T-cell (primary cell): ENCODE results near the gene WNK1. TPM values are rescaled to one million over a fixed set of nuclear protein-coding genes. Genes with fewer than 3 reads are reported as not detected.
A peak's percentile ranks its signal among the peaks of the same experiment; 100 is the strongest.

Experiments used
- ATAC-seq, 4 experiments: fragments of 200-7000 bp in 3 of 4; fragments of 150-1000 bp in 1 of 4; cut with Tn5 transposase; replicated peaks in 1 of 4; 1 replicate in 3 of 4; 2 replicates in 1 of 4; pipeline ENCODE4 v1.10.0; 2021; ENCODE audit warnings: moderate library complexity in 3 of 4, mild to moderate bottlenecking in 2 of 4, moderate number of reproducible peaks in 1 of 4
- CTCF ChIA-PET, 2 donors: fragments of 300-600 bp; sonication (Branson Sonifier 250); formaldehyde crosslinking; loops; one replicate each; lab custom pipeline; 2022; ENCODE audit warnings: antibody characterized with exemption in 2 of 2; lab: Charles Lee
- POLR2A ChIA-PET, 2 donors: fragments of 300-600 bp; sonication (Branson Sonifier 250); formaldehyde crosslinking; loops; one replicate each; lab custom pipeline; 2022; ENCODE audit warnings: antibody characterized with exemption in 2 of 2; lab: Charles Lee
- DNase-seq, 35 experiments: peaks; one replicate each; pipeline versions ENCODE4 v3.0.0 to v3.0.0-alpha.2; 2013 to 2023
- H3K27ac ChIP-seq: one replicate; pipeline ENCODE4 v1.5.1; 2013; ENCODE audit warnings: low read length
- H3K27me3 ChIP-seq, 2 experiments: replicated peaks in 1 of 2; 1 replicate in 1 of 2; 2 replicates in 1 of 2; pipeline versions ENCODE4 v1.6.1 to v1.7.0; 2013; ENCODE audit warnings: low read length in 1 of 2, mixed read lengths in 1 of 2; ENCODE audit not compliant: control insufficient read depth in 2 of 2, insufficient read depth in 2 of 2; ENCODE audit errors: extremely low read depth in 1 of 2
- H3K36me3 ChIP-seq, 2 donors: 1 replicate in 1 of 2; 2 replicates in 1 of 2; pipeline versions ENCODE4 v1.6.1 to v1.7.0; 2013; ENCODE audit warnings: low read length in 1 of 2; ENCODE audit not compliant: control insufficient read depth in 2 of 2, insufficient read depth in 1 of 2; ENCODE audit errors: extremely low read depth in 1 of 2
- H3K4me1 ChIP-seq, 2 experiments: 1 replicate in 1 of 2; 2 replicates in 1 of 2; pipeline versions ENCODE4 v1.6.1 to v1.7.0; 2013; ENCODE audit warnings: low read length in 2 of 2, mixed read lengths in 1 of 2; ENCODE audit not compliant: insufficient read depth in 2 of 2, control insufficient read depth in 1 of 2; ENCODE audit errors: extremely low read depth in 1 of 2
- H3K4me3 ChIP-seq, 2 donors: 1 replicate in 1 of 2; 2 replicates in 1 of 2; pipeline versions ENCODE4 v1.5.1 to v1.7.0; 2013; ENCODE audit warnings: mild to moderate bottlenecking in 2 of 2, low read length in 1 of 2, moderate library complexity in 1 of 2; ENCODE audit not compliant: control insufficient read depth in 1 of 2; ENCODE audit errors: extremely low read depth in 1 of 2
- H3K9me3 ChIP-seq: 2 replicates; pipeline ENCODE4 v1.7.0; 2013
- H3K27ac Mint-ChIP-seq, 2 donors: one replicate each; pipeline ENCODE4 v1.8.0; 2020 to 2021; ENCODE audit warnings: mild to moderate bottlenecking in 2 of 2, mixed read lengths in 2 of 2
- H3K27me3 Mint-ChIP-seq, 2 donors: one replicate each; pipeline ENCODE4 v1.8.0; 2021 to 2022; ENCODE audit warnings: mixed read lengths in 2 of 2
- H3K36me3 Mint-ChIP-seq: one replicate; pipeline ENCODE4 v1.8.0; 2021; ENCODE audit warnings: mixed read lengths
- H3K4me1 Mint-ChIP-seq, 3 donors: one replicate each; pipeline ENCODE4 v1.8.0; 2020 to 2022; ENCODE audit warnings: mixed read lengths in 3 of 3, mild to moderate bottlenecking in 1 of 3
- H3K4me3 Mint-ChIP-seq, 3 donors: one replicate each; pipeline ENCODE4 v1.8.0; 2020 to 2022; ENCODE audit warnings: mild to moderate bottlenecking in 3 of 3, mixed read lengths in 3 of 3, moderate library complexity in 3 of 3
- H3K9me3 Mint-ChIP-seq, 3 donors: one replicate each; pipeline ENCODE4 v1.8.0; 2020 to 2022; ENCODE audit warnings: mixed read lengths in 3 of 3
- WGBS: methylation state at CpG from one replicate; pipeline ENCODE4 v1.1.5; 2013; ENCODE audit warnings: missing lambda C conversion rate; ENCODE audit not compliant: insufficient coverage; 5-methylcytosine and 5-hydroxymethylcytosine counted together
- total RNA-seq, 35 experiments: library from RNA in 6 of 35; stranded (reverse) in 6 of 35; fragments of 120-200 nt in 1 of 35; gene quantifications; one replicate each; pipeline versions ENCODE4 v1.2.1 to v1.2.4 and lab custom pipeline; 2013 to 2026

WNK1 gene
- total RNA-seq, 5 donors from 2014 or later (not counting 1 experiment from before 2014, with no cell fraction given) = 168 to 287 (median 179) TPM

DNA sequence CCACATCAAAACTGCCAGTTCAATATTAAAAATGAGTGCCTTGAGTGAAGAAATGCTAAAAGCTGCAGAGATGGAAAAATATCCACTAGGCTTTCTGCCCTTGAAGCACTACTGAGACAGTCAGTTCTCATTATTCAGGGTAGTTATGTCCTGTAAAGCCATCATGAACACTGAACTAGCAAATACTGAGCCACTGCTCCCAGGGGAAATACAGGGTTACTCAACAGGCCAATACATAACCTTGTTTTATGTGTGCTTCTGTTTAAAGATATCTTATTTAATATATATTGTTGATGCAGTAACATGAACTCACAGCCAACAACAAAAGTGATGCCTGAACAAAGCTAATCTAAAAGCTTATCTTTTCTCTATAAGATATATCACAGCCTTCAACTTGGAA is 193.8 kb downstream of the WNK1 start:
- H3K27me3 Mint-ChIP-seq = no peaks in the 10 kb centered on the region
- CTCF ChIA-PET = interaction anchor here in 1 of 2 donors (0.6 kb wide), 1 partner anchor 372 kb away, joined by 3 read pairs; no protein-coding TSS in a partner anchor
- Histone ChIP-seq H3K27me3 (no peaks in the 10 kb centered on the region), H3K27ac (no peak overlapping the region), H3K4me1 (peaks cover 2 to 27% of the 10 kb centered on the region in 2 experiments), H3K36me3 (peaks cover 0 to 4% of the 10 kb centered on the region in 2 donors), H3K9me3 (no peaks in the 10 kb centered on the region), H3K4me3 (no peak overlapping the region)
- H3K4me1 Mint-ChIP-seq = peaks cover 38 to 49% (median 45%) of the 10 kb centered on the region in 3 donors
- no peak for DNase-seq
- no peaks in the 10 kb centered on the region for H3K9me3 Mint-ChIP-seq
- POLR2A ChIA-PET = interaction anchor here in 1 of 2 donors (0.5 kb wide), 1 partner anchor 135 kb away, joined by 3 read pairs; no protein-coding TSS in a partner anchor
- peaks cover 14% of the 10 kb centered on the region for H3K36me3 Mint-ChIP-seq
- H3K4me3 Mint-ChIP-seq = peak overlapping the region in 1 of 3 donors; percentile 2
- H3K27ac Mint-ChIP-seq = no peak overlapping the region
- no peak for ATAC-seq

DNA sequence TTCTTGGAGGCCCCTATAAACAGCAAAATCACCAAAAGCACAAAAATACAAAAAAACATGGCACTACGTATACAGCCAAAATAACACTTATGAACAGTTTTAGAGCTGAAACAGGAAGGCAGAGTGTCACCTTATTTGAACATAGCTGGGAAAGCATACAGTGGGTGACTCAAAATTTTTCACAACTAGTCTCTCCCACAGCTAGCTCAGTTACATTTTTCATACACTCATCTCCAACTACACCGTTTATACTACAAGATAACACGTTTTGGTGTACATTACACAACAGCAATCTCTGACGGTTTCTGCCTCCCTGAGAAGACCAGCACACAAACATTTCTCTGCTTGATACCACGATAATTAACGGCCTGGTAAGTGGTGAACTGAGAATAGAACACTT is 194.3 kb downstream of the WNK1 start:
- Mint-ChIP-seq H3K9me3 (no peaks in the 10 kb centered on the region), H3K27ac (peak overlapping the region in 1 of 2 donors; percentile 42), H3K4me3 (peak overlapping the region in 1 of 3 donors; percentile 2), H3K4me1 (peaks cover 38 to 49% (median 45%) of the 10 kb centered on the region in 3 donors), H3K27me3 (no peaks in the 10 kb centered on the region), H3K36me3 (peaks cover 14% of the 10 kb centered on the region)
- no CpG with 5 or more reads among the region's 6 CpGs for WGBS
- CTCF ChIA-PET = interaction anchor here in 1 of 2 donors (0.6 kb wide), 2 partner anchors 209 to 372 kb away, joined by 3 read pairs; no protein-coding TSS in a partner anchor
- Histone ChIP-seq H3K4me3 (no peak overlapping the region), H3K9me3 (no peaks in the 10 kb centered on the region), H3K4me1 (peaks cover 2 to 27% of the 10 kb centered on the region in 2 experiments), H3K27me3 (no peaks in the 10 kb centered on the region), H3K36me3 (peaks cover 0 to 4% of the 10 kb centered on the region in 2 donors), H3K27ac (no peak overlapping the region)
- ATAC-seq = no peak
- POLR2A ChIA-PET = no interaction called here
- DNase-seq = no peak

DNA sequence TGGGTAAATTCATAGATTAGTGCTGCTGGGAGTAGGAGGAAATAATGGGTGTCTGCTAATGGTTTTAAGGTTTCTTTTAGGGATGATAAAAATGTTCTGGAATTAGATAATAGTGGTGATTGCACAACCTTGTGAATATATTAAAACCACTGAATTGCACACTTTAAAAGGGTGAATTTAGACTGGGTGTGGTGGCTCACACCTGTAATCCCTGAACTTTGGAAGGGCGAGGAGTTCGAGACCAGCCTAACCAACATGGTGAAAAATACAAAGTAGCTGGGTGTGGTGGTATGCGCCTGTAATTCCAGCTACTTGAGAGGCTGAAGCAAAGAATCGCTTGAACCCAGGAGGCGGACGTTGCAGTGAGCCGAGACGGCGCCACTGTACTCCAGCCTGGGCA is 195.9 kb downstream of the WNK1 start:
- Histone ChIP-seq H3K36me3 (no peaks in the 10 kb centered on the region), H3K4me1 (peaks cover 2 to 27% of the 10 kb centered on the region in 2 experiments), H3K9me3 (no peaks in the 10 kb centered on the region), H3K27me3 (no peaks in the 10 kb centered on the region), H3K27ac (no peak overlapping the region), H3K4me3 (peak overlapping the region in 1 of 2 donors; percentile 80)
- CTCF ChIA-PET = interaction anchor here in 1 of 2 donors (2.0 kb wide), 1 partner anchor 197 kb away, joined by 11 read pairs; the partner anchor contains the start of gene WNK1
- no peaks in the 10 kb centered on the region for H3K27me3 Mint-ChIP-seq
- peaks cover 35 to 45% (median 42%) of the 10 kb centered on the region in 3 donors for H3K4me1 Mint-ChIP-seq
- peaks cover 6% of the 10 kb centered on the region for H3K36me3 Mint-ChIP-seq
- H3K27ac Mint-ChIP-seq = peak overlapping the region; percentile 7 to 52
- ATAC-seq = no peak
- H3K9me3 Mint-ChIP-seq = no peaks in the 10 kb centered on the region
- H3K4me3 Mint-ChIP-seq = peak overlapping the region; percentile 96 to 98 (median 97)
- POLR2A ChIA-PET = interaction anchor here in 1 of 2 donors (0.6 kb wide), 1 partner anchor 70 kb away, joined by 3 read pairs; no protein-coding TSS in a partner anchor
- WGBS = 91% methylated on average over 9 of the region's 9 CpGs
- no peak for DNase-seq

- peak within 1 kb of the TSS; percentile 95 to 97 for H3K27ac Mint-ChIP-seq
- POLR2A ChIA-PET = interaction anchor here in 1 of 2 donors (0.7 kb wide), 1 partner anchor 854 kb away, joined by 3 read pairs; no protein-coding TSS in a partner anchor
These were observed 197.2 kb downstream of the WNK1 start, which contains the start of gene RAD52 for GRCh38 chr12:949453-950191. Gene RAD52, minus strand, starts transcription at chr12:949694. Its CDS starts 16,636 bp downstream, at chr12:933058.

GRCh38 chr12:951176-951575 is 198.8 kb downstream of the WNK1 start:
- Histone ChIP-seq H3K27ac (no peak overlapping the region), H3K9me3 (no peaks in the 10 kb centered on the region), H3K36me3 (no peaks in the 10 kb centered on the region), H3K4me1 (peaks cover 2 to 20% of the 10 kb centered on the region in 2 experiments), H3K4me3 (no peak overlapping the region), H3K27me3 (no peaks in the 10 kb centered on the region)
- Mint-ChIP-seq H3K36me3 (no peaks in the 10 kb centered on the region), H3K27me3 (no peaks in the 10 kb centered on the region), H3K4me1 (peaks cover 21 to 26% (median 24%) of the 10 kb centered on the region in 3 donors), H3K4me3 (peak overlapping the region in 2 of 3 donors; percentile 7 to 96), H3K9me3 (no peaks in the 10 kb centered on the region), H3K27ac (peak overlapping the region in 1 of 2 donors; percentile 53)
- no CpG with 5 or more reads among the region's 1 CpG for WGBS
- ChIA-PET CTCF (interaction anchor here (1.1 to 1.3 kb wide), 3 partner anchors 10 to 377 kb away, joined by 3 to 4 read pairs (median 3); no protein-coding TSS in a partner anchor), POLR2A (interaction anchor here (0.6 to 0.7 kb wide), 3 partner anchors 115 to 540 kb away, joined by 3 to 5 read pairs (median 4); no protein-coding TSS in a partner anchor)
- ATAC-seq (no peak), DNase-seq (no peak)

More at GRCh38 chr12:949453-950191, 197.2 kb downstream of the WNK1 start, which contains the start of gene RAD52:
- peak; percentile 91 to 98 (median 95) for DNase-seq
- H3K36me3 Mint-ChIP-seq = peaks cover 2% of the 10 kb centered on the region
- H3K4me1 Mint-ChIP-seq = peaks cover 28 to 33% (median 31%) of the 10 kb centered on the region in 3 donors
- Histone ChIP-seq H3K27me3 (no peaks in the 10 kb centered on the region), H3K4me1 (peaks cover 2 to 20% of the 10 kb centered on the region in 2 experiments), H3K27ac (peak within 1 kb of the TSS; percentile 63), H3K4me3 (peak within 1 kb of the TSS; percentile 80 to 81), H3K36me3 (no peaks in the 10 kb centered on the region), H3K9me3 (no peaks in the 10 kb centered on the region)
- H3K27me3 Mint-ChIP-seq = no peaks in the 10 kb centered on the region
- CTCF ChIA-PET = interaction anchor here (0.6 to 2.0 kb wide), 18 partner anchors 10 to 1087 kb away, joined by 3 to 11 read pairs (median 4); partner anchors contain the start of genes CCDC77 (in 1 of the 2), ERC1 (in 1 of the 2) and WNK1 (in 1 of the 2)
- H3K4me3 Mint-ChIP-seq = peak within 1 kb of the TSS; percentile 96 to 98 (median 97)
- ATAC-seq = peak; percentile 86 to 94 (median 88)
- WGBS = 0% methylated on average over 40 of the region's 58 CpGs
- H3K9me3 Mint-ChIP-seq = no peaks in the 10 kb centered on the region

GRCh38 chr12:953776-954175 is 201.4 kb downstream of the WNK1 start:
- Histone ChIP-seq H3K9me3 (no peaks in the 10 kb centered on the region), H3K36me3 (no peaks in the 10 kb centered on the region), H3K27ac (no peak overlapping the region), H3K4me3 (no peak overlapping the region), H3K4me1 (peaks cover 0 to 10% of the 10 kb centered on the region in 2 experiments), H3K27me3 (no peaks in the 10 kb centered on the region)
- ATAC-seq (no peak), DNase-seq (no peak)
- no peak overlapping the region for H3K27ac Mint-ChIP-seq
- peaks cover 7 to 8% (median 8%) of the 10 kb centered on the region in 3 donors for H3K4me1 Mint-ChIP-seq
- H3K9me3 Mint-ChIP-seq = no peaks in the 10 kb centered on the region
- 98% methylated on average over 4 of the region's 7 CpGs for WGBS
- no peak overlapping the region for H3K4me3 Mint-ChIP-seq
- H3K36me3 Mint-ChIP-seq = no peaks in the 10 kb centered on the region
- H3K27me3 Mint-ChIP-seq = no peaks in the 10 kb centered on the region
- POLR2A ChIA-PET = interaction anchor here in 1 of 2 donors (0.6 kb wide), 1 partner anchor 575 kb away, joined by 6 read pairs; no protein-coding TSS in a partner anchor
- CTCF ChIA-PET = no interaction called here
